HepG2 (cell line): Measurements from ENCODE around the gene TNFSF18. TPM values are rescaled to one million over a fixed set of nuclear protein-coding genes. Genes with fewer than 3 reads are reported as not detected.

ENCODE experiments used
- ATAC-seq: fragments of 200-7000 bp; cut with Tn5 transposase; 3 replicates; pipeline ENCODE4 v1.9.1; 2020; ENCODE audit warnings: mild to moderate bottlenecking, moderate library complexity
- BruUV-seq: library from RNA; stranded (reverse); fragments of 400-500 nt; replicated peaks from 2 replicates; lab custom pipeline; 2021; lab: Mats Ljungman, UMichigan
- CTCF ChIA-PET: fragments of 300-600 bp; formaldehyde crosslinking; extraction: SDS; loops from one replicate; lab custom pipeline; 2021; ENCODE audit warnings: low total read pairs, inconsistent platforms, low intra/inter-chr PET ratio; lab: Yijun Ruan, JAX
- POLR2A ChIA-PET: fragments of 350-600 bp; sonication (Branson Sonifier 250); formaldehyde crosslinking; loops from one replicate; lab custom pipeline; 2020; ENCODE audit warnings: antibody characterized with exemption, inconsistent platforms; lab: Yijun Ruan, JAX
- DNase-seq: peaks from one replicate; pipeline ENCODE4 v3.0.0-alpha.2; 2015; ENCODE audit warnings: low spot score
- FAIRE-seq: peaks from 3 replicates; lab custom pipeline; 2011; peaks lifted over from hg19 to GRCh38; lab: Jason Lieb, UNC
- H2AFZ ChIP-seq: one replicate; pipeline ENCODE4 v1.6.1; 2011; ENCODE audit warnings: low read length, inconsistent platforms
- H3K27ac ChIP-seq: fragments of 300-600 bp; 3 replicates; pipeline ENCODE4 v1.8.0; 2011; ENCODE audit warnings: mixed run types, mild to moderate bottlenecking, mixed read lengths, low read length, inconsistent platforms; ENCODE audit not compliant: insufficient read depth; ENCODE audit errors: extremely low read length
- H3K27me3 ChIP-seq, 2 experiments: fragments of 200-600 bp in 1 of 2; 2 replicates in 1 of 2; 3 replicates in 1 of 2; pipeline versions ENCODE4 v1.6.0 to v1.8.0; 2011; ENCODE audit warnings: low read length in 2 of 2, mild to moderate bottlenecking in 2 of 2, moderate library complexity in 2 of 2, inconsistent platforms in 1 of 2; ENCODE audit not compliant: insufficient read depth in 2 of 2, control insufficient read depth in 1 of 2
- H3K36me3 ChIP-seq, 2 experiments: fragments of 200-600 bp in 1 of 2; replicated peaks in 1 of 2; 2 replicates in 1 of 2; 3 replicates in 1 of 2; pipeline versions ENCODE4 v1.5.1 to v1.8.0; 2011; ENCODE audit warnings: low read length in 2 of 2, inconsistent platforms in 1 of 2; ENCODE audit not compliant: insufficient read depth in 2 of 2, control insufficient read depth in 1 of 2
- H3K4me1 ChIP-seq: 2 replicates; pipeline ENCODE4 v1.5.1; 2012; ENCODE audit warnings: low read length, inconsistent platforms; ENCODE audit not compliant: insufficient read depth
- H3K4me2 ChIP-seq: 2 replicates; pipeline ENCODE4 v1.6.0; 2011; ENCODE audit warnings: low read depth, low read length, inconsistent platforms
- H3K4me3 ChIP-seq, 3 experiments: fragments of 200-600 bp in 1 of 3; sonication (generic), shearing (Covaris generic) in 1 of 3; replicated peaks in 1 of 3; 2 replicates each; pipeline ENCODE4 v1.5.1; 2011 to 2016; ENCODE audit warnings: low read length in 3 of 3, inconsistent platforms in 2 of 3, low read depth in 2 of 3, mild to moderate bottlenecking in 2 of 3, control low read depth in 1 of 3, mixed read lengths in 1 of 3; ENCODE audit not compliant: insufficient read depth in 1 of 3
- H3K79me2 ChIP-seq: one replicate; pipeline ENCODE4 v1.6.1; 2011; ENCODE audit warnings: low read length, inconsistent platforms; ENCODE audit not compliant: insufficient read depth
- H3K9ac ChIP-seq: 2 replicates; pipeline ENCODE4 v1.6.0; 2011; ENCODE audit warnings: mild to moderate bottlenecking, low read depth, low read length, inconsistent platforms; ENCODE audit not compliant: insufficient read depth
- H3K9me3 ChIP-seq: 2 replicates; pipeline ENCODE4 v1.5.1; 2012; ENCODE audit warnings: mild to moderate bottlenecking, low read length
- H4K20me1 ChIP-seq: 2 replicates; pipeline ENCODE4 v1.6.0; 2011; ENCODE audit warnings: inconsistent platforms, mild to moderate bottlenecking, low read length, moderate library complexity; ENCODE audit not compliant: insufficient read depth
- AHDC1 ChIP-seq: sonication (generic); formaldehyde crosslinking; IDR thresholded peaks from 2 replicates; pipeline ENCODE4 v1.5.1; 2020; ENCODE audit warnings: mild to moderate bottlenecking, missing genetic modification reagents, borderline replicate concordance
- ETV6 ChIP-seq: sonication (generic); formaldehyde crosslinking; conservative IDR thresholded peaks from 2 replicates; pipeline ENCODE4 v1.4.0; 2020; ENCODE audit warnings: missing genetic modification reagents
- MATR3 ChIP-seq: sonication (generic); formaldehyde crosslinking; IDR thresholded peaks from 2 replicates; pipeline ENCODE4 v1.4.0; 2020; ENCODE audit warnings: missing genetic modification reagents
- MAZ ChIP-seq, 2 experiments: sonication (generic) in 1 of 2; formaldehyde crosslinking in 1 of 2; IDR thresholded peaks; 2 replicates each; pipeline versions ENCODE4 v1.5.0 to v1.6.1; 2012 to 2020; ENCODE audit warnings: low read depth in 2 of 2, mild to moderate bottlenecking in 2 of 2, borderline replicate concordance in 1 of 2, improper control_type of control experiment in 1 of 2, low read length in 1 of 2, missing genetic modification reagents in 1 of 2, moderate library complexity in 1 of 2
- MLLT10 ChIP-seq: sonication (generic); formaldehyde crosslinking; IDR thresholded peaks from 2 replicates; pipeline ENCODE4 v1.4.0; 2020; ENCODE audit warnings: missing genetic modification reagents
- POLR2AphosphoS5 ChIP-seq: IDR thresholded peaks from 2 replicates; pipeline ENCODE4 v1.6.1; 2012; ENCODE audit warnings: low read depth, low read length
- SMC3 ChIP-seq: IDR thresholded peaks from 2 replicates; pipeline ENCODE4 v1.6.1; 2011; ENCODE audit warnings: low read length, improper control_type of control experiment
- TOPORS ChIP-seq: sonication (generic); formaldehyde crosslinking; IDR thresholded peaks from 2 replicates; pipeline ENCODE4 v1.8.0; 2023; ENCODE audit warnings: mild to moderate bottlenecking, missing genetic modification reagents
- TRAFD1 ChIP-seq: sonication (generic); formaldehyde crosslinking; IDR thresholded peaks from 2 replicates; pipeline ENCODE4 v1.5.1; 2020; ENCODE audit warnings: missing genetic modification reagents, mild to moderate bottlenecking, borderline replicate concordance
- ZNF367 ChIP-seq: sonication (generic); formaldehyde crosslinking; IDR thresholded peaks from 2 replicates; pipeline ENCODE4 v1.4.0; 2020; ENCODE audit warnings: missing genetic modification reagents, borderline replicate concordance
- ZNF547 ChIP-seq: sonication (generic); formaldehyde crosslinking; IDR thresholded peaks from 2 replicates; pipeline ENCODE4 v1.5.1; 2020; ENCODE audit warnings: mild to moderate bottlenecking, missing genetic modification reagents
- ZNF563 ChIP-seq: sonication (generic); formaldehyde crosslinking; IDR thresholded peaks from 2 replicates; pipeline ENCODE4 v1.8.0; 2022; ENCODE audit warnings: mild to moderate bottlenecking, moderate library complexity, missing genetic modification reagents
- ZNF615 ChIP-seq: sonication (generic); formaldehyde crosslinking; IDR thresholded peaks from 2 replicates; pipeline ENCODE4 v1.5.0; 2020; ENCODE audit warnings: mild to moderate bottlenecking, missing genetic modification reagents, borderline replicate concordance
- ZNF619 ChIP-seq: sonication (generic); formaldehyde crosslinking; IDR thresholded peaks from 2 replicates; pipeline ENCODE4 v1.4.0; 2020; ENCODE audit warnings: mild to moderate bottlenecking, missing genetic modification reagents
- ZNF776 ChIP-seq: sonication (generic); formaldehyde crosslinking; IDR thresholded peaks from 2 replicates; pipeline ENCODE4 v1.4.0; 2020; ENCODE audit warnings: mild to moderate bottlenecking, missing genetic modification reagents
- in situ Hi-C: cut with HindIII; loops from 2 replicates; pipeline ENCODE4 v1.10.0; 2017; ENCODE audit warnings: low pct_unique_long_range_greater_than_20kb; ENCODE audit not compliant: extremely low pct_ligation_motif_present
- intact Hi-C: fragments of 100-400 bp; cut with micrococcal nuclease; formaldehyde crosslinking; loops from one replicate; pipeline ENCODE4 v1.10.0; 2022; ENCODE audit not compliant: unreplicated experiment
- polyA plus RNA-seq, 8 experiments: library from polyadenylated mRNA; depleted of rRNA in 3 of 8; stranded (reverse) in 7 of 8; unstranded in 1 of 8; fragments of >200 nt; fragmentation: Illumina TruSeq in 4 of 8; extraction: Trizol in 4 of 8; gene quantifications; 2 replicates each; pipeline versions ENCODE4 v1.2.1 to v1.2.3, GENCODE V29; 2011 to 2016; ENCODE audit warnings: low read depth in 4 of 8, missing spikeins in 1 of 8, mixed read lengths in 1 of 8; ENCODE audit not compliant: insufficient read depth in 1 of 8
- total RNA-seq, 5 experiments: library from RNA; depleted of rRNA; stranded (reverse); fragments of >200 nt; fragmentation: Illumina TruSeq; extraction: Trizol; gene quantifications; 2 replicates each; pipeline ENCODE4 v1.2.3, GENCODE V29; 2016; ENCODE audit warnings: low read depth in 1 of 5
- TF ChIP-seq, protein P1 (sequence below): sonication (generic); formaldehyde crosslinking; IDR thresholded peaks from 2 replicates; pipeline ENCODE4 v1.5.1; 2020; ENCODE audit warnings: mild to moderate bottlenecking, missing genetic modification reagents, moderate library complexity

Gene TNFSF18
- total and polyA plus RNA-seq, 2 of the 13 experiments (the other 11 are each of a cell fraction or from before 2014, with no cell fraction given) = not detected

DNA sequence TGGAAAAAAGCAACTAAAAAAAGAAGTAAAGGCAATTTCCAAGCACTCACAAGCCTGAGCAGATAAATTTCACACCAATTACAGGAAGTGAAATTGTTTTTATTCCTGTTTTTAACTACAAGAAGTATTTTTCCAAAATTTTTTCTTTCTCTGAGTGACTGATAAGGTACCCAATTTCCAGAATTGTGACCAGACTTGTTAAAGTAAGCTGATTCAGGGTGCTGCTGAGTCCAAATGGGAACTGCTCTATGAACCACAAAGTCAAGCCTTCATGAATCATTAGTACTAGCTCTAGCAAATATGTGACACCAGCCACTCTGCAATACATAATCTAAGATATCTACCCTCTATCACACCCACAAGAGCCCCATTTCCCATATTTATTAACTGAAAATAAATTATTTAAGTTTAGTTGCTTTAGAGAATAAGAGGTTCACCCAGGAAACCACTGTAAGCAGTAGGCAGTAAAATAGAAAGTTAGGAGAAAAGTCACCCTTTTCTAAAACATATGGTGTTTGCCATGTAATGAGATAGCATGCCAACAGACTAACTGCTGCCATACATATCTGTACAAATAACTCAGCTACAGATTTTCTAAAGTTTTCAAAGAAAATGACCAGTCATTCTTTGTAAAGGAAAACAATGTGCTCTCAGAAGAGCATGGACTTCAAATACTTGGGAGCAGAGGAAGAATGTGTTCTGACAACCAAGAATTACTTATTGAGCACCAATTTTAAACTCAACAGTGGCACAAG is 43.1 kb upstream of the TNFSF18 start:
- Histone ChIP-seq H3K27ac (no peak overlapping the region), H3K4me3 (no peak overlapping the region), H3K4me1 (no peaks in the 10 kb centered on the region), H3K27me3 (no peaks in the 10 kb centered on the region), H2AFZ (no peak overlapping the region), H3K4me2 (no peak overlapping the region), H3K36me3 (no peaks in the 10 kb centered on the region), H4K20me1 (no peaks in the 10 kb centered on the region), H3K9me3 (no peaks in the 10 kb centered on the region), H3K9ac (no peak overlapping the region), H3K79me2 (no peaks in the 10 kb centered on the region)
- no TSS peak for BruUV-seq
- in situ Hi-C loops (no loop called here), intact Hi-C loops (no loop called here)
- CTCF ChIA-PET = no interaction called here
- FAIRE-seq (no peak), DNase-seq (no peak), ATAC-seq (no peak)
- no peak for TF ChIP-seq ZNF615
- no peak for TF ChIP-seq ETV6
- TF ChIP-seq MATR3 (CRISPR knock-in tag) = no peak
- no peak for TF ChIP-seq ZNF619 (CRISPR knock-in tag)
- TF ChIP-seq TOPORS = no peak
- no peak for TF ChIP-seq POLR2AphosphoS5
- TF ChIP-seq, protein P1, sequence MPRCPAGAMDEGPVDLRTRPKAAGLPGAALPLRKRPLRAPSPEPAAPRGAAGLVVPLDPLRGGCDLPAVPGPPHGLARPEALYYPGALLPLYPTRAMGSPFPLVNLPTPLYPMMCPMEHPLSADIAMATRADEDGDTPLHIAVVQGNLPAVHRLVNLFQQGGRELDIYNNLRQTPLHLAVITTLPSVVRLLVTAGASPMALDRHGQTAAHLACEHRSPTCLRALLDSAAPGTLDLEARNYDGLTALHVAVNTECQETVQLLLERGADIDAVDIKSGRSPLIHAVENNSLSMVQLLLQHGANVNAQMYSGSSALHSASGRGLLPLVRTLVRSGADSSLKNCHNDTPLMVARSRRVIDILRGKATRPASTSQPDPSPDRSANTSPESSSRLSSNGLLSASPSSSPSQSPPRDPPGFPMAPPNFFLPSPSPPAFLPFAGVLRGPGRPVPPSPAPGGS = no peak
- no peak for TF ChIP-seq ZNF547
- TF ChIP-seq AHDC1 (CRISPR knock-in tag) = no peak
- TF ChIP-seq SMC3 = no peak
- no peak for TF ChIP-seq TRAFD1
- TF ChIP-seq MLLT10 (CRISPR knock-in tag) = no peak
- TF ChIP-seq ZNF776 (CRISPR knock-in tag) = no peak
- no peak for TF ChIP-seq MAZ (IDR thresholded peaks at IDR 0.05; ENCODE audit: borderline replicate concordance, low read depth, low read length)
- no peak for TF ChIP-seq MAZ (CRISPR knock-in tag; IDR thresholded peaks at IDR 0.05; ENCODE audit: low read depth)
- TF ChIP-seq ZNF563 (CRISPR knock-in tag) = no peak
- no peak for TF ChIP-seq ZNF367 (CRISPR knock-in tag)
- POLR2A ChIA-PET = no interaction called here
